Suppressor macrophage treated with lipopolysaccharide for 1 hour (primary cell): Measurements from ENCODE around the gene PTPRK.

Experiments used
- DNase-seq, 3 donors: peaks; one replicate each; pipeline ENCODE4 v3.0.0-alpha.2; 2020 to 2022

Gene PTPRK

DNA sequence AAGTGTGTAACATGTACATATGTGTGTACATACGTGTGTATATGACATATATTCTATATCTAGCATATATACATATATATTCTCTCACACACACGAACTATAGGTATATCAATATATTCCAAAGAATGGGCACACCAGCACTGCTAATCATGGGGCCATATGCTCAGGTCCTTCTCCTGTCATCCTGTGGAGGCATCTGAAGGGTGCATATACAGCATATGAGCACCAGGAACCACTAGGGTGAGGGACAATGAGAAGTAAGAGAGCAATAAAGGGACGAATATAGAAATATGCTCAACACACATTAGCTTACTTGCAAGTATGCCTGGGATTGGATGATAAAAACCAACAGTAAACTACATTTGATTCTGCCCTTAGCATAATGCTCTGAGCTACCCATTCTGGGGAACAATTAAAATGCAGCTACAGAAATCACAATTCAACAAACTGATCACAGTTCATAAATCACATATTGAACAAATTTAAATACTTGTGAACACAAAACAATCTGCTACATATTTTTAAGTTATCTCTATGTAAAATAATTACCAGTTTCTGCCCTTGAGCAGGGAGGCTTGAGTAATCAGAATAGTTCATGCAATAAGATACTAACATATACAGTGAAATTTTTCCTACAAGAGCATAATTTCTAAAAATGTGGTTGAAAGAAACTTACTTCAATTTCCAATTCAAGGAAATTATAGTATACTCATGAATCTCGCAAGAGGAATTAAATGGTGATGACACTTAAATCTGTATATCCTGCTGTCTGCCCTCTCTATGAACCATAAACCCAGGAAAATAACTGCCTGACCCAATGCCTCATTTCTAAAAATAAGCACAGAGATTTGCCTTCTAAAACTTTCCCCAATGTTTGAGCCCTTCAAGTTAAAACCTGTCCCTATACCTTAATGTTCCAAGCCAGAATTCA, 347.4 kb downstream of the PTPRK start:
- no peak for DNase-seq

- DNase-seq, result no peak
Observed at GRCh38 chr6:128172081-128172480, 348.3 kb downstream of the PTPRK start.

DNA sequence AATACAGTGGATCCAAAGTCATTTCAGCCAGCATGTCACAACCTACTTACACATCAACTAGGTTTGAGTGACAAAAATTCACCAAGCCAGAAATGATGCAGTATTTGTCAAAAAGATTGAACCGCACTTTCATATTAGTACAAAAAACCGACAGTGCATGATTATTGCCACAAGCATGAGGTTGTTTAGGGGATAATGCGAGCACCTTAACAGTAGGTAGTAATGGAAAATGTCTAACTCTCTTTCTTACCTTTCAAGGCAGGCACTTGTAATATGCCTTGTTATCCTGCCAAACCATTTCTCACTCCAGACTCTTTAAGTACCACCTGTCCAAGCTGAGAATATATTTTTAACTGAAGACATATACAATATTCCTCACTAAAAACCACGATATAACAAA, 349.2 kb downstream of the PTPRK start:
- DNase-seq, result no peak

DNA sequence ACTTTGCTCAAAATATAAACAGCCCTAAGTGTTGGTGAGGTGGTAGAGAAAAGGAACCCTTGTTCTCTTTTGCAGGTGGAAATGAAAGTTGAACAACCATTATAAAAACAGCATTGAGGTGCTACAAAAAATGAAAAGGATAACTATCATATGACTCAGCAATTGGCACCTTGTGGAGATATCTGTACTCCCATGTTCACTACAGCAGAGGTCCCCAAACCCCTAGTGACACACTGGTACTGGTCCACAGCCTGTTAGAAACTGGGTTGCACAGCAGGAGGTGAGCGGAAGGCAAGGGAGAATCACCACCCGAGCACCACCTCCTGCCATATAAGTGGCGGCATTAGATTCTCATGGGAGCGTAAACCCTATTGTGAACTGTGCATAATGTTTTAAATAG, 352.2 kb downstream of the PTPRK start:
- DNase-seq, result no peak

DNA sequence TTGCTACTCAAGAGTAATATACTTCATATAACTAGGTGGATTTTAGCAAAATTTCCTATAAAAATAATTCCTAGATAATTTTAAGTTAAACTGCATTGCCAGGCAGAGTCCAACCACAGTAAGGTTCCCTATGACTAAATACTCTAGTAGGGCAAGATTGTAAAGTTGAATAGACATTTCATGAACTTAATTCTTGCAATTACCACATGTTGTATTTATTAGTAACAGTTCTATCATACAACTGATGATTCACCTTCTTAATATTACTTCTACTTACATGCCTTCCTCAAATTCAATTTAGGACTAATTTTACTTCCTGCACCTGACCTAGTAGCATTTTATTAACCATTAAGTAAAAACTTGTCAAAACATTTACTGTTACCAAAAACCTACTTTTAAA, 352.8 kb downstream of the PTPRK start:
- DNase-seq, result no peak

GRCh38 chr6:128164254-128164653, 356.1 kb downstream of the PTPRK start:
- no peak for DNase-seq

DNA sequence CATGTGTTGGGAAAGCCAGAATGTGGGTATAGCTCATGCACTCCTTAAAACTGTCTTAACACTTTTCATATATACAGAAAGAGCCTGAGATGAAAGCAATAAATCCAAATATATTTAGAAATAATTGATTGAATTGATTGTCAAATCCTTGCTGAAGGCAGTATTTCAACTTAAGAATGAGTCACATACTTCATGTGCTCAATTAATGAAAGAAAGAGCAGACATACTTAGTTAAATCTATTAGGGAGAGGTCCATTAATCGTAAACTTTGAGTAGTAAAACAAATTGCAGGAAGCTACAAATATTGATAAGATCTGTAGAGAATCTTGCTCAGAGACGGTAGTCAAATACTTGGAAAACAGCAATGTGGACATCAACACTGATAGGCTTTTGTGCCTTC, 358.0 kb downstream of the PTPRK start:
- no peak for DNase-seq

GRCh38 chr6:128161839-128162238, 358.6 kb downstream of the PTPRK start:
- no peak for DNase-seq

DNA sequence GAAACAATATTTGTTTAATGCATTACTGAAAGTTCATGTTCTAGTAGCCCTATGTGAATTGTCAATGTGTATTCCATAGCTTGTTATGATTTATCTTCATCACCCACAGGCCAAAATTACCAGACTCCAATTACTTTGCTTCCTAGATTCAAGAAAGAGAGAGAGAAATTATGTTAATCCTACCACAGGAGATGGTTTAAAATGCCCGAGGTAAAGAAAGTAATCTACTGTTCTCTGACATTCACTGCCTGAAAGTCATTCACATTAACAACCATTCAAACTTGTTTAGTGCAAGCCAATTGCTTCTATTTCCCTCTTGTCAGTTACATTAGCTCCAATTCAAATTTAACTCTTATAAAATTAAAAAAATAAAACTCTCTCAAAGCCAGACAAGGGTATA, 359.1 kb downstream of the PTPRK start:
- no peak for DNase-seq

DNA sequence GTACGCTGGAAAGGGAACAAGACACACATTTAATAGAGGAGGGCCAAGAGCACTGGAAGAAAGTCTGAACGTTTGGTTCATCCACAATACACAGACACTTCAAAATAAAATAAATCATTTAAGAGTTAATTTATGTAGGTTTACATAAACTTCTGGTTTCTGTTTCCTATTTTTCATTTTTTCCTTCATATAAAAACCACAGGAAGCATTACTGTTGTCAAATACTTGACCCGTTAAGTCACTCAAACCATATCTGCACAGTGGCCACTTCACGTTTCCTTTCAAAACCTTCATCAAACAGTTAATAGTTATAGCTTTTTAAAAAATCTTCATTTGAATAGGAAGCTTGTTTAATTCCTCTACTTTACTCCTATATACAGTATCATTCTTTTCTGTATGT, 361.9 kb downstream of the PTPRK start:
- DNase-seq, result no peak

GRCh38 chr6:128156321-128157111, 363.9 kb downstream of the PTPRK start:
- peak; percentile 27 to 40 (median 37) for DNase-seq

GRCh38 chr6:128155826-128156225, 364.6 kb downstream of the PTPRK start:
- no peak for DNase-seq

DNA sequence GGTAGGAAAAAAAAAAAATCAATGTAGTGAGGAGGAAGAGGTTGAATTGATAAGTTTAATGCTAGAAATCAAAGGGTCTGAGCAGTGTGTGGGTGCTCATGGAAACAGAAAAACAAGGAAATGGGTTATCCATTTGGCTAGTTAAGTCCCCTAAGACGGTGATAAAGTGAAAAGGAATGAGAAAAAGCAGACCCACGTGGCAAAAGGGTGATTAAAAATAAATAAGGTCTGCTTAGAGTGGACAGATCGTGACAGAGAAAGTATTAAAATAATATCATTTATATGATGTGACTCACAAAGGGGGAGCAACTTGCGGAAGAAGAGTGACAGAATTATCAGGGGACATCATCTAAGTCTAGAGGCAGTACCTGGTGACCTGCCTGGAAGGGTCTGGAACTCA, 367.8 kb downstream of the PTPRK start:
- DNase-seq, result no peak

DNA sequence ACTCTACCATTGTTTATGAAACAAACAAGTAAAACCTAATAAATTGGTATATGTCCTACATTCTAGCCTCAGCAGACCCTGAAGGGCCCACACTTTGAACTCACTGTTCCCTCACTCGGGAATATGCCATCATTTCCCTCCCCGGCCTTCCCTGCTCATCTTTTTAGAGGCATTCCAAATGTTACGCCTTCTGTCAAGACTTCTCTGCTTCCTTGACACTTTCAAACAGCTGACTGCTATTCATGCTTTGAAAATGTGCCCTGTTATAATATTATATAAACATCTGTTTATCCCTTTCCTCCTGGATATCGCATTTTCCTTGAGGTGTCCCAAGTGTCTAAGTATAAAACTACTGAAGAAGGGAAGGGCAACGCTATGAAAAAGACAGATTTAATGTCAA, 370.0 kb downstream of the PTPRK start:
- no peak for DNase-seq

DNA sequence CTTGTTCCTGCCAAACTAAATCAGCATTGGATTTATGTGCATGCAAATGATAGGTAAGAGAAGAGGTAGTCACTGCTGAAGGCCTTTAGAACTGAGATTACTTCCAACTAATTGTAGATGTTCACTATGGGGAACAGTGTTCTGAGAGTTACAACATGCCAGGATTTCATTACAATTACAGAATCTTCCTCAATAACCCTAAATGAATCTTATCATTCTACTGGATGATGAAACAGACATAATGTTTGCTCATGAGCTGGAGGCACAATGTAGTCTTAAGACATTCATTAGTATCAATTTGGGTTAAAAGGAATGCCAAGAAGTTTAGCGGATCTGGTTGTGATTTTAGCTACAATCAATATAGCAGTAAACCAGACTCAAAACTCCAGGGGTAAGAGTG, 370.6 kb downstream of the PTPRK start:
- peak in 1 of 3 donors; percentile 9 for DNase-seq

- no peak for DNase-seq
Observed at GRCh38 chr6:128144320-128144719, 376.1 kb downstream of the PTPRK start.

DNA sequence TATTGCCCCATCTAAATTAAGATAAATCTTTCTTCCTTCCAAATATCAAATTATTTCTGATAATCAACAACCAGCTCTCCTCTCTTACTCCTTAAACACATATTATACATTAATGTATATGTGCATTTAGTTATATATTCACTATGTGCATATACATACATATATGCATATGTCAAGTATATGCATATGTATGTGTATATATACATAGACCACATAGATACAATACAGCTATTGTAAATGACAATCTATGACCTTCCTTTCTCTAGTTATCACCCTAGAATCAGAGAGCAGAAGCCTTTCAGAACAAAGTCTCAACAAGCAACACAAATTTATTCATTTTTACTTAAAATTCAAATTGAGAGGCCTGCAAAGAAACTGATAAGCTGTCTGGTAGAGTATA, 378.5 kb downstream of the PTPRK start:
- DNase-seq, result no peak

DNA sequence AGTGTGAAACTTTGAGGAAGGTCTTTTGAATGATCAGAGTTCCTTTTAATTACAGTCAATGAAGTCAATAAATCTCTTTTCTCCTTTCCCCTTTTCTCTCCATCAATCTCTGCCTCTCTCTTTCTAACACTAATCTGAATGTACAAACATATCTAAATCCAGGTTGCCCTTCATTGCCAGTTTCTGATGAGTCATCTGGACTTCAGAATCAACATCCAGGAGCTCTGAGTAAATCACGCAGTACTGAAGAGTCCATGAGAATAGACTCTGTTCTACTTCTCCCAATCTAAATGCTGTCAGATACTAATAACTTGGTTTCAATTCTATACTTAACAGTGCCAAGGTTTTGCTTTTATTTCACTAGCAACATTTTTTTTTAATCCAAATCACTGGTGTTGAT, 380.9 kb downstream of the PTPRK start:
- no peak for DNase-seq

DNA sequence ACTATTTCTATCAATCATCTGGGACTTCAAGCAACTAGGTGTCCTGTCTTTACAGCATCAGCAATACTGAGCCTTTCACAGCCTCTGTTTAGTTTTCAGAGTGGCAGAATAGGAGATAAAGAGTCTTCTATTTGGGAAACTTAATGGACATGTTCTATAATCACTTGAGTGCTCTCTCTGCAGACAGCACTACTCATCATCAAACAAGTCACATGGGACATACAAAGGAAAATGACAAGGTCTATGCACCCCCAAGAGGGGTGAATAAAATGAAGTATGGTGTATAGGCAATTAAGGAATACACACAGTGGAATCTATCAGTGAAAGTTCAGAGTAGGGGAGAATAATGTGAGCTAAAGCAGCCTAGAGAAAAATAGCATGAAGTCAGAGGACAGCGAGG, 381.7 kb downstream of the PTPRK start:
- no peak for DNase-seq

GRCh38 chr6:128135325-128135724, 385.1 kb downstream of the PTPRK start:
- DNase-seq, result no peak

DNA sequence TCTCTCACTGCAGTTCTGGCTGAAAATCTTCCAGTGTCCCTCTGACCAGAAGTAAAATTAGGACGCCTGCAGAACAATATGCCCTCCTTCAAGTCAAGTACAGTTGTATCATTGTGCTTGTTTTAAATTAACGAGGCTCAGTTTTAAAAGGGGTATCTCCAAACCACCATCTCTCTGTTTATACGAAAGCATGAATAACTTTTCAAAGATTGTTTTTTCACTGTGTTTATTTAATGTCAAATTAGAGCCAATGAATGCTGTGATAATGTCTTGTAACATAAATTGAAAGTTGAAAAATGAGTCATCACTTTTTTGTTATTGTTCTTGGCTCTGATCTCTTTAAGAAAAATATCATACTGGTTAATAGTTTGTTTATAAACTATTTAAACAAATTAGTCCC, 388.8 kb downstream of the PTPRK start:
- DNase-seq, result no peak

DNA sequence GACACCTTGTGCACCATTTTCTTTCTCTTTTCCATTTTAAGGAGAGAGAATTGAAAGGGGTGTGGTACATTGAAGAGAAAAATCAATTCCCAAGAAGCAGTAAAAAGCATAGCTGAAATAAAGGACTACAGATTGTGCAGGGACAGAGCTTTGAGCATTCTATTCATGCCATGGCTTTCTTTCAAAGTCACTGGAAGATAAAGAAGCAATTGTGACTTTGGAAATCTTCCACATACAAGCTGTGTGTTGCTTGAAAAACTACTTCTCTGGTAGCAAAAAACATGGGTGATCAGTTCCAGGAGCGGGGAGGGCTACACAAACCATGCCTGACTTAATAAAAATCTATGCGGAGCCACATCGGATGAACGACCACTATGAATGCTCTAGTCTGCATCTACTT, 389.4 kb downstream of the PTPRK start:
- DNase-seq, result no peak

DNA sequence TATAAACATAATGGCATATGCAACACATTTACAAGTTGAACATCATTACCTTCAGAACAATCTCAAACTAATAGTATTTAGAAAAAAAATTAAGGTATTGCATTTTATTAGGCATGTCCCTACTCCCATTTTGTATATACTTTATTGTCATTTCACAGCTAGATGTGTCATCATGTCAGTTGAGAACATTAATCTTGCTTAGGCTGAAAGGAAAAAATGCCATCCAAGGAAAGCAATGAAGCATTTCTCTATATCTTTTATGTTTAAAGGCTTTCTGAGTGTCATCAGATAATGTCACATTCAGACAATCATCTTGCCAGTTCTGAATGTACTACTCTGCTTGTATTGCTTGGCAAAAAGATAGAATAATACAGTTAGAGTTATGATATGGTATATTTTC, 390.7 kb downstream of the PTPRK start:
- no peak for DNase-seq

DNA sequence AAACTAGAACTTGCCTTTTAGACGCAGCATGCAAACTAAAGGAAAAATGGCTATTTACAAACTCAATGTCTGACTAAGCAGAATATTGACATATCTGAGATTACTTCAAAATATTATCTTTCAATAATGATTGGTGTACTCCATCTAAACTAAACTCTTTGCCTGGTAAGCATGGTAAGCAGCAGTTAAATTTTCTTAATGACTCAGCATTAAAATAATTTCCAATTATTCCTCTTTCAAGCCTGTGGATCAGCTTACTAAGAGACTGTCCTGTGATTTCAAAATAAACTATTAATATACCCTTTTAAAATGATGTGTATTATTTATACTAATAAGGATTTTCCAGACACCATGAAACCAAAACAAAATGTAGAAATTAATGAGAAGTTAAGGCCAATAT, 392.7 kb downstream of the PTPRK start:
- DNase-seq, result no peak
